ENCODE measurements around the gene YRDC. TPM values are rescaled to one million over a fixed set of nuclear protein-coding genes. Genes with fewer than 3 reads are reported as not detected.

The YRDC gene
- polyA plus RNA-seq, 1 donor from 2014 or later = 34.1 TPM

- TF ChIP-seq CTCF (IDR thresholded peaks at IDR 0.05; ENCODE audit: poor library complexity, severe bottlenecking) = no peak
Observed at GRCh38 chr1:37761416-37762095, 46.5 kb downstream of the YRDC start (continued).

DNA sequence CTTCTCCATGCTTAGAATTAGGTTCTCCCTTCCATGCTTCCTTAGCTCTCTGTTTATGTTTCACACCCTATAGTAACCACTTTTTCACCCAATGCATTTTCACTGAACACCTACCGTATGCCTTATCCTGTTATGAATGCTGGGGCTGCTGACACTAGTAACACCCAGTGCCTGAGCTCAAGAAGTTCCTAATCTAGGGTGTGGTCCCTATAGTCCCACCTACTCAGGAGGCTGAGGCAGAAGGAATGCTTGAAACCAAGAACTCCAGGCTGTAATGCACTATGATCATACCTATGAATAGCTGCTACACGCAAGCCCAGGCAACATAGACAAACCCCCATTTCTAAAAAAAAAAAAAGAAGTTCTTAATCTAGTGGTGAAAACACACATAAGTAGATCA, 48.6 kb downstream of the YRDC start:
- H3K27me3 ChIP-seq (ENCODE audit: insufficient read depth, low read depth, low read length) = peaks cover 99% of the 10 kb centered on the region
- no peaks in the 10 kb centered on the region for H3K9me2 ChIP-seq (ENCODE audit: insufficient read depth, low read length)
- TF ChIP-seq MXI1 (conservative IDR thresholded peaks at IDR 0.05; ENCODE audit: poor library complexity, severe bottlenecking) (no peak), EZH2 (IDR thresholded peaks at IDR 0.05; ENCODE audit: borderline replicate concordance, insufficient read depth, low read length, poor library complexity, severe bottlenecking) (no peak), REST (IDR thresholded peaks at IDR 0.05; ENCODE audit: borderline replicate concordance) (no peak), TAF1 (IDR thresholded peaks at IDR 0.05; ENCODE audit: low read depth) (no peak), CTCF (IDR thresholded peaks at IDR 0.05; ENCODE audit: poor library complexity, severe bottlenecking) (no peak), EP300 (conservative IDR thresholded peaks at IDR 0.05; ENCODE audit: poor library complexity, severe bottlenecking) (no peak), SMC3 (conservative IDR thresholded peaks at IDR 0.05; ENCODE audit: poor library complexity) (no peak), RAD21 (conservative IDR thresholded peaks at IDR 0.05) (no peak), POLR2AphosphoS5 (IDR thresholded peaks at IDR 0.05) (no peak)
- H2AFZ ChIP-seq (ENCODE audit: low read depth, low read length) = no peak overlapping the region
- H3K9ac ChIP-seq (ENCODE audit: low read length) = no peak overlapping the region
- no peaks in the 10 kb centered on the region for H3F3A ChIP-seq (ENCODE audit: insufficient read depth, low read length, poor library complexity, severe bottlenecking)
- H3K4me3 ChIP-seq (ENCODE audit: low read length) = no peak overlapping the region
- H3K4me2 ChIP-seq (ENCODE audit: low read length) = no peak overlapping the region
- no peaks in the 10 kb centered on the region for H3K79me2 ChIP-seq (replicated peaks; ENCODE audit: insufficient read depth, low read length)
- no peak overlapping the region for H3K27ac ChIP-seq (ENCODE audit: low read length)
- no peaks in the 10 kb centered on the region for H4K20me1 ChIP-seq (ENCODE audit: insufficient read depth)
- no peaks in the 10 kb centered on the region for H3K9me3 ChIP-seq (ENCODE audit: low read length)
- no peaks in the 10 kb centered on the region for H3K36me3 ChIP-seq (ENCODE audit: insufficient read depth, low read length)

Measured in neural cell (in vitro differentiated cells).